ENCODE measurements around the gene TGFA. TPM values are rescaled to one million over a fixed set of nuclear protein-coding genes. Genes with fewer than 3 reads are reported as not detected.
A peak's percentile ranks its signal among the peaks of the same experiment; 100 is the strongest.

The TGFA gene
- polyA plus RNA-seq, 1 donor (not counting 4 experiments of a cell fraction or from before 2014, with no cell fraction given): 51.7 TPM

- dilution Hi-C loops (cut with MboI; ENCODE audit: extremely low pct_ligation_motif_present, low sequenced_read_pairs): no loop called here
- H3K79me2 ChIP-seq (ENCODE audit: control insufficient read depth, insufficient read depth, low read length): no peaks in the 10 kb centered on the region
- peaks cover 4% of the 10 kb centered on the region for H3K4me1 ChIP-seq (ENCODE audit: control insufficient read depth, extremely low read depth, insufficient read depth, low read length)
- no peak overlapping the region for H2AFZ ChIP-seq (ENCODE audit: control insufficient read depth, low read length)
- DNase-seq (ENCODE audit: low read depth, low spot score): no peak
- no peak overlapping the region for H3K4me3 ChIP-seq (ENCODE audit: control insufficient read depth in 2 of 3, extremely low read depth in 1 of 3, insufficient read depth in 2 of 3, low read depth in 1 of 3, low read length in 3 of 3)
- H3K9me3 ChIP-seq (ENCODE audit: control insufficient read depth, low read depth, low read length): no peaks in the 10 kb centered on the region
- no peak overlapping the region for H3K9ac ChIP-seq (ENCODE audit: control insufficient read depth, extremely low read depth, insufficient read depth, low read length)
- no peaks in the 10 kb centered on the region for H4K20me1 ChIP-seq (ENCODE audit: control insufficient read depth, extremely low read depth, insufficient read depth, low read length)
- H3K4me2 ChIP-seq (ENCODE audit: control insufficient read depth, extremely low read depth, insufficient read depth, low read depth, low read length): no peak overlapping the region
- H3K36me3 ChIP-seq (ENCODE audit: control insufficient read depth in 2 of 2, extremely low read depth in 1 of 2, insufficient read depth in 2 of 2, low read length in 2 of 2): no peaks in the 10 kb centered on the region
- TF ChIP-seq CTCF (optimal IDR thresholded peaks at IDR 0.05 in 1 of 3, IDR thresholded peaks at IDR 0.05 in 1 of 3, conservative IDR thresholded peaks at IDR 0.05 in 1 of 3; ENCODE audit: extremely low read depth in 1 of 3, insufficient read depth in 2 of 3, low read length in 3 of 3) (no peak), EZH2 (IDR thresholded peaks at IDR 0.05; ENCODE audit: low read length) (no peak)
- no peaks in the 10 kb centered on the region for H3K9me1 ChIP-seq (ENCODE audit: control insufficient read depth, extremely low read depth, insufficient read depth, low read length)
- no peaks in the 10 kb centered on the region for H3K27me3 ChIP-seq (ENCODE audit: control insufficient read depth, extremely low read depth, insufficient read depth, low read length)
- no peak overlapping the region for H3K27ac ChIP-seq (ENCODE audit: control insufficient read depth, insufficient read depth, low read length)
- FAIRE-seq: no peak
Observed at GRCh38 chr2:70417011-70417410, 136.6 kb downstream of the TGFA start.

GRCh38 chr2:70412294-70413070, 141.1 kb downstream of the TGFA start:
- H3K9me3 ChIP-seq (ENCODE audit: control insufficient read depth, low read depth, low read length): no peaks in the 10 kb centered on the region
- TF ChIP-seq EZH2 (IDR thresholded peaks at IDR 0.05; ENCODE audit: low read length) (no peak), CTCF (optimal IDR thresholded peaks at IDR 0.05 in 1 of 3, IDR thresholded peaks at IDR 0.05 in 1 of 3, conservative IDR thresholded peaks at IDR 0.05 in 1 of 3; ENCODE audit: extremely low read depth in 1 of 3, insufficient read depth in 2 of 3, low read length in 3 of 3) (no peak)
- no peak overlapping the region for H3K9ac ChIP-seq (ENCODE audit: control insufficient read depth, extremely low read depth, insufficient read depth, low read length)
- H3K4me2 ChIP-seq (ENCODE audit: control insufficient read depth, extremely low read depth, insufficient read depth, low read depth, low read length): no peak overlapping the region
- no peaks in the 10 kb centered on the region for H4K20me1 ChIP-seq (ENCODE audit: control insufficient read depth, extremely low read depth, insufficient read depth, low read length)
- H3K27me3 ChIP-seq (ENCODE audit: control insufficient read depth, extremely low read depth, insufficient read depth, low read length): no peaks in the 10 kb centered on the region
- no peaks in the 10 kb centered on the region for H3K79me2 ChIP-seq (ENCODE audit: control insufficient read depth, insufficient read depth, low read length)
- H3K4me3 ChIP-seq (ENCODE audit: control insufficient read depth in 2 of 3, extremely low read depth in 1 of 3, insufficient read depth in 2 of 3, low read depth in 1 of 3, low read length in 3 of 3): no peak overlapping the region
- no peak overlapping the region for H3K27ac ChIP-seq (ENCODE audit: control insufficient read depth, insufficient read depth, low read length)
- dilution Hi-C loops (cut with MboI; ENCODE audit: extremely low pct_ligation_motif_present, low sequenced_read_pairs): no loop called here
- FAIRE-seq: peak; percentile 52
- H3K9me1 ChIP-seq (ENCODE audit: control insufficient read depth, extremely low read depth, insufficient read depth, low read length): no peaks in the 10 kb centered on the region
- no peak for DNase-seq (ENCODE audit: low read depth, low spot score)
- H3K36me3 ChIP-seq (ENCODE audit: control insufficient read depth in 2 of 2, extremely low read depth in 1 of 2, insufficient read depth in 2 of 2, low read length in 2 of 2): no peaks in the 10 kb centered on the region
- no peak overlapping the region for H2AFZ ChIP-seq (ENCODE audit: control insufficient read depth, low read length)
- H3K4me1 ChIP-seq (ENCODE audit: control insufficient read depth, extremely low read depth, insufficient read depth, low read length): no peaks in the 10 kb centered on the region
